ENCODE data around the gene TOMM70.

Gene TOMM70

DNA sequence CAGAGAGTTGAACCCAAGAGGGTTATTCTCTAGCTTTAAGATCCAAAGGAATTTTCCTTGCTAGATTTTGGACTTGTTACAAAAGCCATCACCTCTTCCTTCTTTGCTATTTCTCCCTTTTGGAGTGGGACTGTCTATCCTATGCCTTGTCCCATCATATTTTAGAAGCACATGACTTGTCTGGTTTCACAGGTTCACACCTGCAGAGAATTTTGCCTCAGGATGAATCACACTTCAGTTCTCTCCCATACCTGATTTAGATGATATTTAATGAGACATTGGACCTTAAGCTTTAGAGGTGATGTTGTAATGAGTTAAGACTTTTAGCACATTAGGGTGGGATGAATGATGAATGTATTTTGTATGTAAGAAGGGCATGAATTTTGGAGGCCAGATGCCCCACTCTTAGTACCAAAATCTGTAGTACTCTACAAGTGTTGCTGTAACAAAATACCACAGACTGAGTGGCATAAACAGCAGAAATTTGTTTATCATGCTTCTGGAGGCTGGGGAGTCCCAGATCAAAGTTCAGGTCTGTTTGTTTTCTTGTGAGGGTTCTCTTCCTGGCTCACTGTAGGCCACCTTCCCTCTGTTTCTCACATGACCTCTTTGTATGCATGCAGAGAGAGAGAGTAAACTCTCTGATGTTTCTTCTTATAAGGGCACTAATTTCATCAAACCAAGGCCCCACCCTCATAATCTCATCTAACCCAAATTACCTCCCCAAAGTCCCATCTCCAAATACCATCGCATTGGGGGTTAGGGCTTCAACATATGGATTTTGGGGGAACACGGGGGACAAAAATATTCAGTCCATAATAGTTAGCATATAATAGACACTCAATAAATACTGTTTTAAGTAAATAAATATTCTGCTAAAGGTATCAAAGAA lies 10.4 kb upstream of the TOMM70 start:
- no peak for DNase-seq

DNA sequence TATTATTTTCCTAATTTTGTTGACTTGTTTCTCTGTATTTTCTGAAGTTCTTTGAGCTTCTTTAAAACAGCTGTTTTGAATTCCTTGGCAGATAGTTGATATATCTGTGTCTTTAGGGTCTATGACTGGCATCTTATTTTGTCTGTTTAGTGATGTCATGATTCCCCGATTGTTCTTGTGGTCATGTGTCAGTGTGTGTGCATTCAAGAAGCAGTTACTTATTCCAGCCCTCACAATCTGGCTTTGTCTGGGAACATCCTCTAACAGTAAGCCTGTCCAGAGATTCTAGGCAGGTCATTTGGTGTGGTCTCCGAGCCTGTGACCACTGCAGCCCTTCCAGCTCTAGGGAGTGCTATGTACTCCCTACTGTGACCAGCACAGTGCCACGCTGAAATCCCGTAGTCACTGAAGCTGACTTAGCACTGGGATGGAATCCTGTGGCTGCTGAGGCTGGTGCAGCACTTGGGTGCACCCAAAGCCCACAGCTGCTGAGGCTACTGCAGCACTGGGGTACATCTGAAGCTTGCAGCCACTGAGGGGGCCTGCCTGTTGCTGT lies 7.2 kb upstream of the TOMM70 start:
- no peak for DNase-seq

DNA sequence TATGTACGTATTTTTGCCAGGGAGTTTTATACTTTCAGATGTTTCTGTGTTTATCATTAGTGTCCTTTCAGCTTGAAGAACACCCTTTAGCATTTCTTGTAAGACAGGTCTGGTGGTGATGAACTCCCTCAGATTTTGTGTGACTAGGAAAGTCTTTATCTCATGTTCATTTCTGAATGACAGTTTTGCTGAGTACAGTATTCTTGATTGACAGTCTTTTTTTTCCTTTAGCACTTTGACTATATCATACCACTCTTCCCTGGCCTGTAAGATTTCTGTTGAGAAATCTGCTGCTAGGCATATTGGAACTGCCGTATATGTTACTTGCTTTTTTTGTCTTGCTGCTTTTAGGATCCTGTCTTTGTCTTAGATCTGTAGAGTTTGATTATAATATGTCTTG lies 6.3 kb upstream of the TOMM70 start:
- no peak for DNase-seq

DNA sequence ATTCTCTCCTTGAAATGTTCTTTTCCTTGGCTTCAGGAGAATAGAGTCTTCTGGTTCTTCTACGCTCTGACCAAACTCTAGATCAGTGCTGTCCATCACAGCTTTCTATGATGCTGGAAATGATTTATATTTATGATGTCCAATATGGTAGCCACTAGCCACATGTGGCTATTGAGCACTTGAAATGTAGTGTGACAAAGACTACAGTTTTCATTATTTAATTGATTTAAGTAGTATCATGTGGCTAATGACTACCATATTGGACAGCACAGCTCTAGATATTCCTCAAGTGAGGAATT lies 3.3 kb upstream of the TOMM70 start:
- no peak for DNase-seq

DNA sequence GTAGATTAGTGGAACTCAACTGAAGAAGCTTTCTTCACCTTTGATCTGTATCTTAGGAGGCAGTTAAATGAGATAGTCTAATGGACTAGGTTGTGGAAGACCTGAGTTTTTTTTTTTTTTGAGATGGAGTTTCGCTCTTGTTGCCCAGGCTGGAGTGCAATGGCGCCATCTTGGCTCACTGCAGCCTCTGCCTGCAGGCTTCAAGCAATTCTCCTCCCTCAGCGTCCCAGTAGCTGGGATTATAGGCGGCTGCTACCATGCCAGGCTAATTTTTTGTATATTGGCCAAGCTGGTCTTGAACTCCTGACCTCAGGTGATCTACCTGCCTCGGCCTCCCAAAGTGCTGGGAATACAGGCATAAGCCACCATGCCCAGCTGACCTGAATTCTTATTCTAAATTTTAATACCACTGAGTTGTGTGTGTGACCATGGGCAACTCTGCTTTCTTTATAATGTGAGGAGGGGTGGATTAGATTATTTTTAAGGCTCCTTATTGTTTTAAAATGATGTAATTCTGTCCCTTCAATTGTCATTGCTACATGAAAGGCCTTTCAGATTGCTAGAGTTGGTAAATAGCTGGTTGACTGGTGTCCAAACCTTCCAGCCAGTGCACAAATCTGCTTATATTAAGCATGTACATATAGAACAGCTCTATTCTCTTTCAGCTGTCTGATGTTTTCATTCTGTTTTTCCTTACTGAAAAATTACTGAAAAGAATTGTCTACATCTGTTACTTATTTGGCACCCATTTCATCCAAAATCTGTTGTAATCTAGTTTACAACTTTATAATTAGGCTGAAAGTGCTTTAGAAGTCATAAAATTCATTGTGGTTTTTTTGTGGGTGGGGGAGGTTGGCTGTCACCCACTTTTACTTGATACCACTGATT lies 2.7 kb upstream of the TOMM70 start:
- no peak for DNase-seq

DNA sequence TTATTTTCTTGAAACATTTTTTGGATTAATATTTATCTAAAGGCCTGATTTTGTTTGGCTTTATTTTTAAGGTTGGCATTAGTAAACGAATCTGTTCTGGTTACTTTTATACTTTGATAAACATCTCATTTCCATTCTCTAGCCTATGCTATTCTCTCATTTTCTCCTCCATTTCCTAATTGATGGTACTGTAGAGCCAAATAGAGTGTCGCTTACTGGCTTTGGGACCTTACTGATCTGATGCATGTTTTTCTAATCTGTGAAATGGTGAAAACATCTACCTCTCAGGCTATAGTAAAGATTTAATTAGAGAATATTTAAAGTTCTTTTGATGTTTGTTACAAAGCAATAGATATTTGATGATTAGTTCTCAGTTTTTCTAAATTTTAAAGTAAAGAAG lies 2.0 kb upstream of the TOMM70 start:
- DNase-seq: no peak

DNA sequence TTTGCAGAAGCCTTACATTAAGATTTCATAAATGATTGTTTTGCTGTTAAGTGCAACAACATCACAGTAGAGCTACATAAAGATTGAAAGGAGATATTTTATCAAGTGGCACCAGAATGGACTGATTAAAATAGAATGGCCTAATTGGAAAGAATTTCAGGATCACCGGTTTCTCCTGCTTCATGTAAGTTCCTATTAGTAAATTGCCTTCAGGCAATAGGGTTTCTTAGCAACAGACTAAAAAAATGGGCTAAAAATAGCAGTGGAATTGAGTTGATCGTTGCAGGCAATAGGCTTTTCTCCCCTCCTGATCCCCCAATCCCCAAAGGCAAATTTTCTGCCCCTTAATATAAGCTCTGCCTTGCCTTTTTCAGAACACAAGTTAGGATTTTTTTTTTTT lies 1.4 kb upstream of the TOMM70 start:
- no peak for DNase-seq

DNA sequence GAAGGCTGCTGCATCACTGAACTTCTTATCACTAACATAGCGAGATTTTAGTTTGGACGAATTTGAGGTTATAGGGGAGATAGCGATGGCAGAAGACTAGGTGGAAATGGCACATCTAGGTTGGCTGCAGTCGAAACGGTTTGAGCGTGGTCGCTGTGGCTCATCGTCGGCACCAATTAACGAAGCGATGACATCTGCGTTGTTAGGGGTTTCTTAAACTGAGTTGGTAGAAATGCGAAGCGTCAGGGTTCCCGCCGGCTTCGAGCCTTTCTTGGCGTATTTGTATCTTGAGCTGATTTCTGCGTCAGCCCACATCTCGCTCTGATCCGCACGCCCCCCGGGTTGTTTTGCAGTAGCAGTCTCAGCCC lies 769 bp upstream of the TOMM70 start:
- no peak for DNase-seq

DNA sequence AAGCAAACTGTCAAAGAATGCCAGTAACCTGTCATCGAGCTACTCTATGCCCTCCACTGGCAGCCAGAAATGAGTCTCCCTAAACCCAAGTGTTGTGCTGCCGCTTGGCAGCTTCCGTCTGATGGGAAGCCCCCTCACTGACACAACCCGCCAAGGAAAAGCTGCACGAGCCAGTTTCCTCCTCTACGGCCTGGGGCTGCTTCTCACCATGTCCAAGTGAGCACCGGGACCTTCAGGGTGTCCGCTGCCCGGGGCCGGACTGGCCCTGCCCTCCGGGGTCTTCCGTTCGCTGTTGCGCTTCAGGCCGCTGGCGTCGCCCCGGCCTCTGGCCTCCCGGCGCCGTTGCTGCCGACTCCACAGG lies 490 bp downstream of the TOMM70 start:
- no peak for DNase-seq

DNA sequence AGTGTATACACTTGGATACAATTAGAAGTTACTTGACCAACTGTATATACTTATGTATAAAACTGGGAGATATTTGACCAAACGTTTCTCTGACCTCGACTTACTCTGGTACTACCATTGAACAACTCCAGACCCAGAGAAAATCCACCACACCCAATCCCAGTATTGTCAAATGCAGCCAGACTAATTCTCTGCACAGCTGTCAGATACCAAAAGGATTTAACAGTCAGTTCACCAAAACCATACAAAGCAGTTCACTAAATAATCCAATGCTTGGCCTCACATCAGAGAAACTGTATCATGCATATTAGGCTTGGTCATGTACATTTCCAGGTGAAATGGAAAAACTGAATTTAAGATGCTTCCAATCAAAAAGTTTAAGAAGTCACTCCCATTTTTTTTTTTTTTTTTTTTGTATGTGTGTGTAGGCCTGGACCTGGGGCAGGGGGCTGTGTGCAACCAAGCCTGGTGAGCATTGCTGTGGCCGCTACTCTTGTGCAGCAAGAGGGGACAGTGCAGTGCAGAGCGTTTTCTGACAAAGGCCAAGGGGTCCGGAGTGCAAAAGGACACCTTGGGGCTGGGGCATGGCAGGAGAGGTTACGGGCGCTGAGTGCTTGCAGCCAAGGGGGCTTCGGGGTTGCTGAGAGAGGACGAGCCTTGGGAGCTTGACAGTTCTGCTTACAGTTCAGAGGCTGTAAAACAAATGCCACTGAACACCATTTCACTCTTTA lies 1.4 kb downstream of the TOMM70 start:
- no peak for DNase-seq

DNA sequence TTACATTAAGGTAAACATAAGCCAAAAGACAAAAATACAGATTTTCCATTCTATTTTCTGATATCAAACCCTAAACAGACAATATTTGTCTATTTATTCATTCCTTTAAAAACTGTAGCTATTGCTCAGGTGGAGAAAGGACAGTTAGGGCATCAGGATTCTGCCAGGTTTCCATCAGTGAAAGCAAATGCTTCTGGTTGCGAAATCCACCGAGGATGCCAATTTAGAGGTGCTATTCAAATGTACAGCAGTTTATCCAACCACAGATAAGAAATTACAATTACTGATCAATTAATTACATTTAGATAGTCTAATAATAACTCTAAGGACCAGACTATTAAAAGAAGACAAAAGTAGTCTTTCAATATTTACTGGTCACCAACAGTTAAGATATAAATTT lies 3.9 kb downstream of the TOMM70 start:
- no peak for DNase-seq

DNA sequence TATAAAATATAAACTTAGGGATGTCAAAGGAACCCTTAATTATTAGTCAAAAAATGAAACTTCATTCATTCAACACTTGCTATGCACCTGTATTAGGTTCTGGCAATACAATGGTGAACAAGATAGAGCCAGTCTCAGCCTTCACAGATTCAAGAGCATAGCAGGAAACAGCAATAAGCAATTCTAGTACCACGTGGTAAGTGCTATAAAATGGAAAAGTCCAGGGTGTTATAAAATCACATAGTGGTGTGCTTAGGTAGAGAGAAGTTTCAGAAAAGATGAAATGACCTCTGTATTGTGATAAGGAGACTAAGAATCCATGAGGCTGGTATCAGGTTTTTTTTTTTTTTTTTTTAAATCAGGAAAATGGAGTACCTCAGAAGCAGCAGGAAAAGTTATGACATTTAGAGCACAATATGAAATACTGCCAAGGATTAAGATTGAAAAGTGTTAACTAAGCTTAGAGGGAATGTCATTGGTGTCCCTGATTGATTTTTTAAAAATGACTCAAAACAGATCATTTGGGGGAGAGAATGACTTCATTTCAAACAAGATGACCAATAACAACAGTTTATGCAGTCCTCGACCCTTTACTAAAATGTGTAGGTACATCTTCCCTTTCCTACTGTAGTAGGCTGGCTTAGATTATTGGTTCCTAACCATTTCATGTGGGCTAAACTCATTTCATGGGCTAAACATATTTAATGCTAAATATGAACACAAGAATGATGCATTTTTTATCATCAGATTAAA lies 5.0 kb downstream of the TOMM70 start:
- no peak for DNase-seq

DNA sequence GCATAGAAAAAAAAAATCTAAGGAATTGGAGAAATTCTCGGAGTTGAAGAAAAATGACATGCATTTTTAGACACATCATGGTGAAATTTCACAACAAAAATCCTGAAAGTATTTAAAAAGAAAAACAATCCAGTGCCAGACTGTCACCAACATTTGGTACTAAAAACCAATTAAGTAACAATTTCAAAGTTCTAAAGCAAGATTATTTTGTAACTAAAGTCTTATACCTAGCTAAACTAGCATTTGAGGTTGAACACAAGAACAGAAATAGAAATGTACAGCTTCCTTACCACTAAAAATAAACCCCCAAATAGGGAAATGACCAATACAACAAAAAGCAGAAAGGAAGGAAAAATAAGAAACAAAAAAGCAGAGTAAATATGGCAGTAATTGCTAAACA lies 11.9 kb downstream of the TOMM70 start:
- DNase-seq: no peak

DNA sequence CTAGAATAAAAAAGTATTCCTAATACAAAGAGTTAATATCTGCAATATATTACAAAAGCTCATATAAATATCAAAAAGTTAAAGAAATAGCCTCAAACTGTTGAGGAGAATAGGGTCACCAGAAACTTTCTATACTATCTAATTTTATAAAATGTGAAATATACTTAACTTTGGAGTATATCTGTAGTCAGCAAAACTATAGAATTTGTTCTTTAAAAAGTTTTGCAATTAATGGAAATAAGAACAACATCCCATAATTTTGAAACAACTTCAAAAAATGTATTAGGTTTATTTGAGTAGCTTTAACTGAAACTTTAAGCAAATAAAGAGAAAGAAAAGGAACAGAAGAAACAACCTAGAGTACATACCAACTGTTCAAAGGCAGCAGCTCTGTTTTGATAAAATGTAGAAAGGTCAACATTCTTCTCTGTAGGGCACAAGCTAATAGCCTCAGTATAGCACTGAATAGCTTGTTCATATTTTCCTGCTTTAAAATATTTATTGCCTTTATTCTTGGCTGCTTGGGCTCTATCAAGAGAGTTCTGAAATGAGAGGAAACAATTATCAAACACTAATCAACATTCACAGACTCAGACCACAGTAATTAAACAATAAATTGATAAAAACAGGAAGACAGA lies 14.3 kb downstream of the TOMM70 start:
- no peak for DNase-seq

DNA sequence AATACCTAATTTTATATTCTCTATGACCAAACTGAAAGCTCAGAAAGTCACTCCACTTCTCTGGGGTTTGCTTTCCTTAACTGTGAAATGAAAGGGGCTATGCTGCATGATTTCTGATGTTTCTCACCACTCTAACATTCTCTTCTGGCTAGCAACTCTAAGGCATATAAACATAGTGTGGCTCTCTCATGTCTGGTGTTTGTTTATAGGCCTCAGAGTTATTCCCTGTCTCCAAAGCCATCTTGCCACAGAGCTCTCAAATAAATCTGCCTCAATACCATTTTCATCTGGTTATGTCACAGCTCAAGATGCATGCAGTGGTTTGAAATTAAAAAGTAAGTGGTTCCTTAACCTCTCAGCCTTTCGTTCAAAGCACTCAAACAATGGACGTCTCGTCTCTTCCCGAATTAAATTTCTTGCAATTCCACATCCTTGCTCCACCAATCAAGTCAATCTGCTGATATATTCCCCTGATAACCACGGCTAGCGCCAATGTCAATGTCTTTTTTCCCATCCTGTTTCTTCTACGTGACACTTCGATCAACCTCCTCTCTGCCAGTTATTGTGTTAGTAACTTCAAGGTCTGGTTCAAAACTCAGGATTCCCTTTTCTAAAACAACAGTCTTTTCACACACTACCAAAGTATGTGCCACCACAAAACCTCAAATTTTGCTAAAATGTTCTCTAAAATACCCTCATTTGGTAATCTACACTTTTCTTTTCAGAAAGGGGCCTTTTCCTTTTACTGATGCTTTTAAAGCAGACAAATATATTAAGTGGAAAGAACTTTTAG lies 16.0 kb downstream of the TOMM70 start:
- DNase-seq: no peak

DNA sequence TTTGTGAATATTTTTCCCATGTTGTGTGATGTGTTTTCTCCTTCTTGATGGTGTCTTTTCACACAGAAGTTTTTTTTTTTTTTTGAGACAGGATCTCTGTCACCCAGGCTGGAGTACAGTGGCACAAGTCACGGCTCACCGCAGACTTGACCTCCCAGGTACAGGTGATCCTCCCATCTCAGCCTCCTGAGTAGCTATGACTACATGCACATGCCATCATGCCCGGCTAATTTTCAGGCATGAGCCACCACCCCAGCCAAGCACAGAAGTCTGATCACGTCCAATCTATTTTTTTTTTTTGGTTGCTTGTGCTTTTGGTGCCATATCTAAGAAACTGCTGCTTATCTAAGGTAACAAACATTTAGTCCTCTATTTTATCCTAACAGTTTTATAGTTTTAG lies 24.6 kb downstream of the TOMM70 start:
- no peak for DNase-seq

DNA sequence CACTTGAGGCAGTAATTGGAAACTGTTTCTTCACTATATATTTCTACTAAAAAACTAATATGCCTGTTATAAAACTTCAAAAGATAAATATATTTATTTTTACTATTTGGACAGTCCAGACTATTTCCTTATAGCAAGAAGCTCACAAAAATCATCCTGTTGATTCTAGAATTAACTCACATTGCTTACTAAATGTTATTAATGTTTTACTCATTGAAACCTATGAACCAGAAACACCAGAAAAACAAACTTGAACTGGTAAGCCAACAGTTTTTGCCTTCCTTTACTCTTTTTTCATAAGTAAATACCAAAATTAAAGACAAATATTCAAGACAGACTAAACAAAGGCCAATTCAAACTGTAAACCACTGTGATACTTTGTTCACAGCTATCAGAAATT lies 26.4 kb downstream of the TOMM70 start:
- DNase-seq: no peak

DNA sequence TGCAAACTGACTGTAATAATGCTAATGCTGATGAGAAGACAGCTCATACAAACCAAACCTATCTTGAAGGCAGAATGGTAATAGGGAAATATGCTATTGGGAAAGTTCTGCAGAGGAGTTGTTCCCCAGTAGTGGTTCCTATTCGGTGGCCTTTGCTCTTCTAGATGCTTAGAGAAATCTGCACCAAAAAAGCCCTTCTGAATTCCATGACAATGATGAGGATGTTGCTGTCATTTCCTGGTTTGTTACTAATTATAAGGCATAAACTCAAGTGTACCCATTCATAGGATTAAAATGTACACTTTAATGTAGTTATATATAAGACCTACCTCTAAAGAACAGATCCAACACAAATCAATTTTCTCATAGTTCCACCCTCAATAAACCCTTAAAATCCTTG lies 30.1 kb downstream of the TOMM70 start:
- no peak for DNase-seq

DNA sequence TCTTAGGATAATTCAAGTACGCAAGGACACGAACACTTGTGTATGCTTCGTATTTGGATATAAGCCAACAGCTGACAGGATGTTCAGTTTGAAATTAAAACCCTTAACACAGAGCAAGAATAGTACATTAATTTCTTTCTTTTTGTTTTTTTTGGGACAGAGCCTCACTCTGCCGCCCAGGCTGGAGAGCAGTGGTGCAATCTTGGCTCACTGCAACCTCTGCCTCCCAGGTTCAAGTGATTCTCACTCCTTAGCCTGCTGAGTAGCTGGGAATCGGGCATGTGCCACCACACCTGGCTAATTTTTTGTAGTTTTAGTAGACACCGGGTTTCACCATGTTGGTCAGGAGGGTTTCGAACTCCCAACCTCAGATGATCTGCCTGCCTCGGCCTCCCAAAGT lies 32.4 kb downstream of the TOMM70 start:
- DNase-seq: no peak

DNA sequence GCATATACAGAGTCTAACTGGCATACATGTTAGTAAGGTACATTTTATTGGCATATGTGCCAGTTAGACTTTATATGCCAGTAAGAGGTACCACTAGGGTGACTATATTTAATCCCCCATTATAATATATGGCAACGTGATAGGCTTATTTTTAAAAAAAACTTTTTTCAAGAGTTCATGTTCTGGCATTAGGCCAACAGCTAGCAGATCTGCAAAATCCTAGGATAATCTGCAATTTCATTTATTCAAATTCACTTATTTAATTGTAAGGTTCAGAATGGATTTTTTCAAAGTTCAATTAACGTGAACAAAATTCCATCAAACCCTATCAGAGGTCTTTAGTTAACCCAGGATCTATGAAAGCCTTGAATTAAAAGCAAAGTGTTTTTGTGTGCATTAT lies 34.5 kb downstream of the TOMM70 start:
- DNase-seq: no peak

DNA sequence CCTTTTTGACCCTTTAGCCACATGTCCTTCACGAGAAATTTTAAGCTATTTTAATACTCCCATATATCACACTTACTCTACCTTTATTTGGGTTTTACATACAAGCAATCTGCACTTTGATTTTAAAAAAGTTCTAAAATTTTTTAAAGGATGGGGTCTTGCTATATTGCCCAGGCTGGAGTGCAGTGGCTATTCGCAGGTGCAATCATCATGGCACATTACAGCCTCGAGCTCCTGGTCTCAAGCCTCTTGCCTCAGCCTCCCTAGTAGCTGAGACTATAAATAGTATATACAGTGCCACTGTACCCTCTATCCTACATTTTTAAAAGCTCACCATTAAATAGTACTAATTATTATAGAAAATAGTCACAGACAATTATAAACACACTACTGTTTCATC lies 36.5 kb downstream of the TOMM70 start:
- no peak for DNase-seq
